GM21515 (cell line): ENCODE measurements around the gene ASPSCR1.
"Not testable (repeated sequence)": the region's sequence is repeated elsewhere in the genome, so short reads cannot be mapped to it uniquely, and the experiment has no call there.

ENCODE experiments used
- ATAC-seq: cut with Tn5 transposase; IDR thresholded peaks from one replicate; pipeline ENCODE4 v1.9.1; 2021; ENCODE audit not compliant: unreplicated experiment

The ASPSCR1 gene

GRCh38 chr17:81941484-81942166 is 35.8 kb upstream of the ASPSCR1 start:
- no peak for ATAC-seq

GRCh38 chr17:81942167-81942553 is 35.3 kb upstream of the ASPSCR1 start:
- ATAC-seq: no peak

DNA sequence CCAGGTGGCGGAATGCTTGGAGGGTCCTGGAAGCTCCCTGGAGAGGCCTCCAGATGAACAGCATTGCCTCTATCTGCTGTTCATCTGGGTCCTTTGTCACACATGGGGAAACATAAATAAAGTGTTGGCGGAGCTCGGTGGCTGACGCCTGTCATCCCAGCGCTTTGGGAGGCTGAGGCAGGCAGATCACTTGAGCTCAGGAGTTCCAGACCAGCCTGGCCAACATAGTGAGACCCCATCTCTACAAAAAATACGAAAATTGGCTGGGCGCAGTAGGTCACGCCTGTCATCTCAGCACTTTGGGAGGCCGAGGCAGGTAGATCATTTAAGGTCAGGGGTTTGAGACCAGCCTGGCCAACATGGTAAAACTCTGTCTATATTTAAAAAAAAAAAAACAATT is 32.6 kb upstream of the ASPSCR1 start:
- no peak for ATAC-seq

DNA sequence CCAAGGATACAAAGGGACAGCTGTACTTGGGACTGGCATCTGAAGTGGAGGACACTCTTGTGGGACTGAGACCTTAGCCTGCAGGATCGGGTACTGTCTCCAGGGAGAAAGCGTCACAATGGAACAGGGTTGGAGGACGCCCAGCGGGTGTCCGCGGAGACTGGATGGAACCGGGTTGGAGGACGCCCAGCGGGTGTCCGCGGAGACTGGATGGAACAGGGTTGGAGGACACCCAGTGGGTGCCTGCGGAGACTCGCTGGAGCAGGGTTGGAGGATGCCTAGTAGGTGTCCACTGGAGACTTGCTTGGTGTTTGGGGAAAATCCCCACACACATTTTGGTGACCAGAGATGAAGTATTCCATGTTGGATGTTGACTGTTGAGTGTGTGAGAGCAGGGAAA is 30.2 kb upstream of the ASPSCR1 start, which contains the start of gene MYADML2:
MYADML2 (minus strand) TSS at position 45 of the 400 bp plus-strand sequence. CDS start 5,492 bp downstream, outside the sequence.
- ATAC-seq: no peak

DNA sequence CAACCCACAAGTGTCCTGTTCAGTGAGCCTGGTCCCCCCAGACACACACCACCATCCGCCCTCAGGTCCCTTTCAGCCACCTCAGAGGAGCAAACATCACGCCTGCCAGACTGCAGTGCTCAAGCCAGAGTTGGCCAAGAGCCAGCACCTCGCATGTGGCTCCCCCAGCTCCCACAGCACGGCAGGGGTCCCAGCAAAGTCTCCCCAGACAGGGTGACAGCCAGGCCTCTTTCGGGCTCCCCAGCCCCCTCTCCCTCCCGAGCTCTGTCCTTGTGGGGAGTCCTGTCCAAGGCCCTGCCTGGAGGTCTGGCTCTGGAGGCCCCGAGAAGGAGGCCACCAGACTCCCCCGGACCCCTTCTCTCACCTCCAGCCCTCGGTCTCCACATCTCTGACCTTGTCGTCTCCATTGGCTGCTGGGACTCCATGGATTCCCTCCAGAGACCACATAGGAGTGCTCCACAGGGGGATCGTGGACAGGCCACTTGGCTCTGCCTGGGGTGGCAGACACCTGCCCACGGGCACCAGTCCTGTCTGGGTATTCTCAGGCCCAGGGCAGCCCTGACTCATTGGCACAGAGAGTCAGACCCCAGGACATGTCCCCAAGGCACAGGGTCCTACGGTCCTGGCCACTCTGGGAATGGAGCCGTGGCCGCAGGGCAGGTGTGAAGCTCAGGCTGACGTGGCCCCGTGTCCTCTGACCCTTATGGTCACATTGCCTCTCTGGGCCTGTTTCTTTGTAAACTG is 28.6 kb upstream of the ASPSCR1 start:
- no peak for ATAC-seq

- no peak for ATAC-seq
Measured at GRCh38 chr17:81950501-81950900, 26.9 kb upstream of the ASPSCR1 start.

- no peak for ATAC-seq
Measured at GRCh38 chr17:81951785-81952684, 25.4 kb upstream of the ASPSCR1 start.

DNA sequence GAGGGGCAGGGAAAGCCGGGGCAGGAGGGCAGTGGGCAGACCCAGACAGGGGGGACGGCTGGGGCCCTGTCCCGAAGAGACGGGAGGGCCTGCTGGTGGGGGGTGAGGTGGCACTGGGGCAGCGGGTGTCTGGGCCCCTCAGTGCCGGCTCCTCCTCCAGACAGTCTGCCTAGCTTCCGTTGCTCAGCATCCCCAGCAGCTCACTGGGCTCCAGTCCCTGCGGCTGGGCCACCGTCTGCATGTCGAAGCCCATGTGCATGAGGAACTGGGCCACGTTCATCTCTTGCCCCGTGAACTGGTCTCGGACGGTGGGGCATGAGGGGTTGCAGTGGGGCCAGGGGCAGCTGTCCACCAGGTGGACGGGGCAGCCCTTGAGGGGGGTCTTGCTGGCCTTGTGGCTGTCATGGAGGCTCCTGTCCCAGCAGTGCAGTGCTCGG is 24.6 kb upstream of the ASPSCR1 start:
- no peak for ATAC-seq

- ATAC-seq: not testable (repeated sequence)
Measured at GRCh38 chr17:81953443-81953842, 24.0 kb upstream of the ASPSCR1 start.

GRCh38 chr17:81954131-81955057 is 23.0 kb upstream of the ASPSCR1 start:
- no peak for ATAC-seq

DNA sequence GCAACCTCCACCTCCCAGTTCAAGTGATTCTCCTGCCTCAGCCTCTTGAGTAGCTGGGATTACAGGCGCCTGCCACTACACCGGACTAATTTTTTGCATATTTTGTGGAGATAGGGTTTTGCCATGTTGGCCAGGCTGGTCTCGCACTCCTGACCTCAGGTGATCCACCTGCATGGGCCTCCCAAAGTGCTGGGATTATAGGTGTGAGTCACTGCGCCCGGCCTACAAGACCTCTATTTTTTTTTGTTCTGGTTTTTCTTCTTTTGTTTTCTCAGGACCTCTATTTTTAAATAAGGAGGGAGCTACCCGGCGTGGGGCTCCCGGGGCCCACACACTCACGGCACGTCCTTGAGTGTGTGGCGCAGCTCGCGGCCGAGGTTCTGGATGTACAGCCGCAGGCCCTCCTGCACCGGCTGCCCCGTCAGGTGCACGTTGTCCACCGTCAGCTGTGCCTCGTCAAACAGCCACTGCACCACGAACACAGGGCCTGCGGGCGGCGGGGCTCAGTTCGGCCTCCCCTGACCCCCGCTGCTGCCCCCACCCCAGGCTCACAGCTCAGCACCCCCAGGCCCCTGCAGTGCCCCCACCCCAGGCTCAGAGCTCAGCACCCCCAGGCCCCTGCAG is 22.3 kb upstream of the ASPSCR1 start:
- ATAC-seq: no peak

- ATAC-seq: no peak
Measured at GRCh38 chr17:81955756-81956544, 21.5 kb upstream of the ASPSCR1 start.

- no peak for ATAC-seq
Measured at GRCh38 chr17:81956607-81957589, 20.5 kb upstream of the ASPSCR1 start.

DNA sequence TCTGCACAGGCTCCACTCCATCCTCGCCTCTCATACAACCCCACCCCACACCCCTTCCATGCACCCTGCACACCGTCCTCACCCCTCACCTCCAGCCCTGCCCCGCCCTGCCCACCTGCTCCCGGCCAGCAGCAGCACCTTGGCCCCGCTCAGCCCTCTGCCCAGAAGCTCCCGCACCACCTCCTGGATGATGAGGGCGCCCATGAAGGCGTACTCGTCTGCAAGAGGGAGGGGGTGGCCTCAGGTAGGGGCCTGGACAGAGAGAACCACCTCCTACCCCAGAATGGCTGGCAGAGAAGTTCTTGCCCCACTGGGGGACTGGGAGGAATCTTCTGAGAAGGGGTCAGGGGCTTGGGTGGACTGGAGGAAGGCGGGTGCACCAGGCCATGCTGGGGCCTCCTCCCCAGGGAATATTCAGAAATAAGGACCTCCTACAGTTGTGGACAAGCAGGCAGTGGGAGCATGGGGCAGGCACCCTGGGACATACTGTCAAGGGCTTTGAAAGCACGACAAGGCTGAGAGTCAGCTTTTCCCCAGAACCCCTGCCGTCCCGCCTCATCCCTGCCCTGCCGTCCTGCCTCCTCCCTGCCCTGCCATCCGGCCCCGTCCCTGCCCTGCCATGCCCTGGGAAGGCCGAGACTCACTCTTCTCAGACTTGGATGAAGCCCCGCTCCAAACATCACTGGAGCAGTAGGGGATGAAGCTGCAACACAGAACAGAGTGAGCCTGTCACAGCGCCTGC is 19.6 kb upstream of the ASPSCR1 start:
- no peak for ATAC-seq

DNA sequence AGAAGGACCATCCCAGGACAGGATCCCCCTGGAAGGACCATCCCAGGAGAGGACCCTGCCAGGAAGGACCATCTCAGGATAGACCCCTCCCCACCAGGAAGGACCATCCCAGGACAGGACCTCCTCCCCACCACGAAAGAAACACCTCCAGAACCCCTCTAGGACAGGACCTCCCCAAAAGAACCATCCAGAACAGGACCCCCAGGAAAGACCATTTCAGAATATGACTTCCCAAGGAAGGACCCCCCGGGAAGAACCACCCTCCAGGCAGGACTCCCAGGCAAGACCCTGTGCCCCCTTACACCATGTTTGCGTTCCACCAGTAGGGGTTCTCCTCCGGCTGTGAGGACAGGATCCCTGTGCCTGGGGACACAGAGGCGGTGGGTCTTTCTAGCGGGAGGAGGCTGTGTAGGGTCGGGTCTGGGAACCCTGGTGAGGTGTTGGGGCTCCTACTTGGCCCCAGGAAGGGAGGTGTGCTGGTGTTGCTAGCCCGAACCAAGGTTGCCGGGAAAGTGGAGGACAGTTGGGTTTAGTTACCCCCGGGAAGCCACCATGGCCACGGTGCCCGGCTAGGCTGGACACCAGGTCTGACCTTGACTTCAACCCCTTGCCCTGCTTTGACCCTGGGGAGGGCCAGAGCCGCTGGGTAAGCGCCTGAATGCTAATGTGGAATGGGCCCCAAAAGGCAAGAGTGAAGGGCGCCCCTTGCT is 18.6 kb upstream of the ASPSCR1 start:
- ATAC-seq: no peak

- peak; percentile 53 for ATAC-seq
Measured at GRCh38 chr17:81959362-81960129, 17.9 kb upstream of the ASPSCR1 start.
